Adrenal gland (tissue), 5 donors: ENCODE data around the gene TBCK.

Source experiments
- CTCF ChIP-seq, 6 experiments: fragments of 450-650 bp in 4 of 6; fragments of 200-600 bp in 2 of 6; sonication (generic) in 1 of 6; IDR thresholded peaks; 1 replicate in 5 of 6; 2 replicates in 1 of 6; pipeline versions ENCODE4 v1.5.1 to v1.8.0; 2016 to 2021; ENCODE audit warnings: antibody characterized with exemption in 6 of 6, mild to moderate bottlenecking in 2 of 6, moderate library complexity in 1 of 6
- POLR2A ChIP-seq, 2 donors: fragments of 450-650 bp; IDR thresholded peaks; one replicate each; pipeline ENCODE4 v1.6.1; 2017; ENCODE audit warnings: antibody characterized with exemption in 2 of 2, mild to moderate bottlenecking in 2 of 2, moderate library complexity in 1 of 2
- donor health status: DM: no; HTN: no; CAD: no.

- TF ChIP-seq POLR2A (IDR thresholded peaks at IDR 0.05): no peak
- no peak for TF ChIP-seq CTCF (IDR thresholded peaks at IDR 0.05)
Measured at GRCh38 chr4:106256190-106256589, 59.8 kb downstream of the TBCK start.
